HepG2 (cell line): ENCODE results near the gene GTF2A1.

Experiments used
- CC2D1A ChIP-seq: sonication (generic); formaldehyde crosslinking; IDR thresholded peaks from 2 replicates; pipeline ENCODE4 v1.8.1; 2023; ENCODE audit warnings: mild to moderate bottlenecking, missing genetic modification reagents
- CEBPB ChIP-seq: IDR thresholded peaks from 2 replicates; pipeline ENCODE4 v1.6.1; 2011; ENCODE audit warnings: low read depth, low read length, improper control_type of control experiment, borderline replicate concordance
- CTCF ChIP-seq: sonication (generic); formaldehyde crosslinking; IDR thresholded peaks from 2 replicates; pipeline ENCODE4 v1.5.0; 2020; ENCODE audit warnings: mild to moderate bottlenecking, missing genetic modification reagents, moderate library complexity
- EZH2 ChIP-seq: conservative IDR thresholded peaks from 2 replicates; pipeline ENCODE4 v1.6.1; 2012; ENCODE audit warnings: mild to moderate bottlenecking, low read depth, low read length, moderate library complexity
- PBX2 ChIP-seq: IDR thresholded peaks from 2 replicates; pipeline ENCODE4 v1.6.1; 2016; ENCODE audit warnings: control low read depth
- ZFAT ChIP-seq: sonication (generic); formaldehyde crosslinking; conservative IDR thresholded peaks from 2 replicates; pipeline ENCODE4 v1.8.1; 2023; ENCODE audit warnings: missing genetic modification reagents, inconsistent platforms
- ZNF510 ChIP-seq: sonication (generic); formaldehyde crosslinking; IDR thresholded peaks from 2 replicates; pipeline ENCODE4 v1.4.0; 2020; ENCODE audit warnings: low read depth, mild to moderate bottlenecking, missing genetic modification reagents

GRCh38 chr14:81138429-81138828 lies 82.3 kb downstream of the GTF2A1 start:
- TF ChIP-seq ZFAT (CRISPR knock-in tag) (no peak), PBX2 (no peak), ZNF510 (no peak), CTCF (CRISPR knock-in tag) (no peak), CEBPB (no peak), EZH2 (no peak), CC2D1A (no peak)
